Activated CD4-positive, alpha-beta T cell treated with anti-CD3 and anti-CD28 coated beads, Interleukin-10, Interleukin-2, amounts not matched to agents 100 ng/mL and 50 ng/mL, durations not matched to agents 16 hours and 8 hours (primary cell): Measurements from ENCODE around the gene MRTO4.
"Not testable (repeated sequence)": the region's sequence is repeated elsewhere in the genome, so short reads cannot be mapped to it uniquely, and the experiment has no call there.

Experiments
- DNase-seq: peaks from one replicate; pipeline ENCODE4 v3.0.0-alpha.2; 2020

MRTO4 gene

GRCh38 chr1:19251305-19252196 lies at the start of gene MRTO4, which contains the start of gene EMC1:
Gene MRTO4, plus strand, starts transcription at chr1:19251805. Its CDS starts 31 bp downstream, at chr1:19251836.
Gene EMC1, minus strand, starts transcription at chr1:19251524. Its CDS starts 15 bp downstream, at chr1:19251509.
- DNase-seq = peak; percentile 93

GRCh38 chr1:19202396-19202795 lies 49.2 kb upstream of the MRTO4 start:
- DNase-seq = no peak

GRCh38 chr1:19203440-19203839 lies 48.2 kb upstream of the MRTO4 start:
- no peak for DNase-seq

GRCh38 chr1:19204446-19205266 lies 46.9 kb upstream of the MRTO4 start:
- DNase-seq = no peak

- peak; percentile 48 for DNase-seq
Measured at GRCh38 chr1:19205403-19205802, 46.2 kb upstream of the MRTO4 start.

GRCh38 chr1:19205845-19206244 lies 45.8 kb upstream of the MRTO4 start:
- DNase-seq = no peak

- no peak for DNase-seq
Measured at GRCh38 chr1:19206947-19207346, 44.7 kb upstream of the MRTO4 start.

GRCh38 chr1:19208710-19209438 lies 42.7 kb upstream of the MRTO4 start:
- DNase-seq = peak; percentile 9

GRCh38 chr1:19209439-19209989 lies 42.1 kb upstream of the MRTO4 start:
- peak; percentile 80 for DNase-seq

- peak; percentile 98 for DNase-seq
Measured at GRCh38 chr1:19209990-19210771, 41.4 kb upstream of the MRTO4 start, which contains the start of gene UBR4. Gene UBR4, minus strand, starts transcription at chr1:19210266. Its CDS starts 18 bp downstream, at chr1:19210248.

GRCh38 chr1:19210772-19211549 lies 40.6 kb upstream of the MRTO4 start:
- DNase-seq = no peak

GRCh38 chr1:19212167-19212566 lies 39.4 kb upstream of the MRTO4 start:
- DNase-seq = no peak

- DNase-seq = no peak
Measured at GRCh38 chr1:19213580-19213979, 38.0 kb upstream of the MRTO4 start.

- DNase-seq = not testable (repeated sequence)
Measured at GRCh38 chr1:19216585-19216984, 35.0 kb upstream of the MRTO4 start.

- no peak for DNase-seq
Measured at GRCh38 chr1:19219451-19219850, 32.2 kb upstream of the MRTO4 start.

GRCh38 chr1:19220080-19220846 lies 31.3 kb upstream of the MRTO4 start:
- DNase-seq = no peak

- DNase-seq = no peak
Measured at GRCh38 chr1:19220991-19221390, 30.6 kb upstream of the MRTO4 start.

- no peak for DNase-seq
Measured at GRCh38 chr1:19222573-19222972, 29.0 kb upstream of the MRTO4 start.

- no peak for DNase-seq
Measured at GRCh38 chr1:19222979-19223824, 28.4 kb upstream of the MRTO4 start.
